ENCODE data around the gene PLEKHO2.

Gene PLEKHO2

DNA sequence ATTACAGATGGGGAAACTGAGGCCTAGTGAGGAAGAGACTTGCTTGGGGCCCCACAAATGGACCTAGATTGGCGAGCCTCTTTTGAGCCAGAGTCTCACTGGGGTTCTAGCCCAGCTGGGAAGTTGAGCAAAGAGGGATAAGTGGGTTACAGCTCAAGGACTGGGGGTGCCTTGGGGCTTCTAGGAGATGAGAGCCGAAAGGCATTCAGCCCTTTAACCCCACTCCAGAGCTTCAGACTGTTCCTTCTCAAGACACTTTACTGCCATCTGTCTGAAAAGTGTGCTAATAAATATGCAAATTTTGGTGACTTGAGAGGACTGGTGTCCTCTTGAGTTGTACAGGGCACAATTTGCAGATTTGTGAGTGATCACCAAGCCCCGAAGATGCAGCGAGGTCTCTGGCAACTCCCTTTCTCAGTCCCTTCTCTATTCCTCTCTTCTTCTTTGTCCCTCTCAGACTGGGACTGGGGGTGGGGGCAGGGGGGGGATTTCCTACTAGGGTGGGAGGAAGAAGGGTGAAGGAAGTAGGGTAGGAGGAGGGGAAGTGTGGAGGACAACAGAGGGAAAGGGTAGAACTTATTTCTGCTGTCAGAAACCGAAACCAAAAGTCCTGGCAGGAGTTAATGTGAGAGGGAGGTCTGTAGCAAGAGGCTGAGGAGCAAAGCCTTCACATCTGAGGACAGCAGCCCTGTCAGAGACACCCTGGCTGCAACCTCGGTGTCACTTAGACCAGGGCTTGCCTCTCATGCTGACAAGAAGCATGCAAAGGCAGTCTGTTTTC, 53.8 kb downstream of the PLEKHO2 start:
- DNase-seq: no peak

DNA sequence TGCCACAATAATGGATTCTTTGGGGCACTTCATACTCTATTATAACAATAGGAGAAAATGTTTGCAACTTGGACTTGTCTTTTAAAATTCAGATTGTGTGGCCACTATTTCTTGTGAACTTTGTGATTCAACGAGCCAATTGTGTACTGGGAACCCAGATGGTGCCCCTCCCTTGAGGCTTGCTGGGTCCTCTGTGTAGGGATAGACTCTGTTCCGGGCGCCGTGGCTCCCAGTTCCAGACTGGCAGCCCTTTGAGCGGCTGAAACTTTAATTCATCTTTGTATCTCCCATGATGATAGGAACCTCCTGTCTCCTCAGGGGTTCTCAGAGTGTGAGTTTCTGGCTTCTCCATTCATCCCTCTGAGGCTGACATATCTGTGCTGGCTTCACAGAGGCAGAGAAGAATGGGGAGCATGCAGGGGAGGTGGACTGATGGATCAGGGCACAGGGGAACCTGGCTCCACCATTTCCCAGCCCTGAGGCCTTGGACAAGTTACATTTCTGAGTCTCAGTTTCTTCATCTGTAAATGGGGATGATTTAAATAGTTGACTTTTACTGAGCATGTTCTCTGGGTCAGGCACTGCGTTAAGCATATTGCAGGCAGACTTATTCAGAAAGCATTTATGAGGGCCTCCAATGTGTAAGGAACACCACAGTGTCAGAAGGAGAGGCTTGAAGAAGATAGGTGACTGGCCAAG, 54.8 kb downstream of the PLEKHO2 start:
- DNase-seq: no peak

DNA sequence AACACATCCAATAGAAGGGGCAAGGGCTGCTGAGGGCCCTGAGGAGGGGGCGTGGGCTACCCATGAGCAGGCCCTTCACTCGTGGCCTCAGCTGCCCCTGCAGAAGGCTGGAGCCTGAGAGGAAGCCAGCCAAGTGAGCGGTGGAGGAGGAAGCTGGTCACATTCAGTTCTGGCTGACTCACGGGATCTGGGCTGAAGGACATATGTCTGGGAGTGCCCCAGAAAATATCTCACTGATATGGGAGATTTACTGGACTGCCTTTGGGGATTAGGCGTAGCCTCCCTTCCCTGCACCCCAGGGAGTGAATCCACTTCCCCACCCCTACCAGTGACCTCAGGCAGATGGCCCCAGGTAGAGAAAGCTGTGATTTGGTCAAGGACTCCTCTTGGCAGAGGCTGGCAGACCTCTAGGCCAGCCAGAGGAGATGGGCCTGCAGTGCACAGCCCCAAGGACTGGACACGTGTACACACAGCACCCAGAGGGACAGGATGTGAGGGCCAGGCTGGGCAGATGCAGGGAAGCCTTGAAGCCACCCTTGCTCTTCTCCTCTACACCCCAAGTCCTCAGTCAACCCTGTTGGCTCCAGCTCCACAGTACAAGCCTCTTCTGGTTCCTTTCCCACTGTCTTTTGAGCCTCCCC, 55.8 kb downstream of the PLEKHO2 start:
- no peak for DNase-seq

DNA sequence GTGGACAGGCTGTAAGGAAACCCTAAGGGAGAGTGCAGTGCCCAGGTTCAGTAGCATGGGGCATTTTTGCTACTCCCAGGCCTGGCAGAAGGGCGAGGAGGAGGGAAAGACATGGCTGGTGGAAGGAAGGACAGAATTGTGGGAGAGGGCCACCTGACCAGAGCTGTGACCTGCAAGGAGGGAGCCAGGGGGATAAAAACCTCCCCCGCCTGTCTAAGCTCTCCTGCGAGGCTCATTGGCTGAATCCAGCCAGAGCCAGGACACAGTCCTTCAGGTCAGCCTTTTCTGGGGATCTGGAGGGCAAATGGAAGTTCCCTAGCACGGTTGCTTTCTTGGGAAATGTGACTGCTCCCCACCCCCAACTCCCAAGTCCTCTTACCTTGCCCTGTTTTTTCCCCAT, 56.7 kb downstream of the PLEKHO2 start:
- DNase-seq: no peak

GRCh38 chr15:64901141-64901540, 59.4 kb downstream of the PLEKHO2 start:
- no peak for DNase-seq

- DNase-seq: no peak
Observed at GRCh38 chr15:64901914-64902313, 60.2 kb downstream of the PLEKHO2 start.

DNA sequence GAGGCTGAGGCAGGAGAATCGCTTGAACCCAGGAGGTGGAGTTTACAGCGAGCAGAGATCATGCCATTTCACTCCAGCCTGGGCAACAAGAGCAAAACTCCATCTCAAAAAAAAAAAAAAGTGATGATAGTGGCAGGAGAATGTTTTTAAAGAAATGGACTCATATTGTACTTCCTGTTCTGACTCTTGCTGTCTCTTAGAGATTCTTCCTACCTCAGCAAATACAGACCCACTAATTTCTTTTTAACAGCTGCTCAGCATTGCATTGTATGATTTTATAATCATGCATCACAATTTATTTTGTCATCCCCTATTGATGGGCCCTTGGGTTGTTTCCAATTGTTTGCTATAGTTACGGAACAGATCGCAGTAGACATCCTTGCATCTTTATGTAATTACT, 61.1 kb downstream of the PLEKHO2 start:
- no peak for DNase-seq

- DNase-seq: no peak
Observed at GRCh38 chr15:64903326-64903950, 61.7 kb downstream of the PLEKHO2 start.

GRCh38 chr15:64904189-64904588, 62.5 kb downstream of the PLEKHO2 start:
- no peak for DNase-seq

DNA sequence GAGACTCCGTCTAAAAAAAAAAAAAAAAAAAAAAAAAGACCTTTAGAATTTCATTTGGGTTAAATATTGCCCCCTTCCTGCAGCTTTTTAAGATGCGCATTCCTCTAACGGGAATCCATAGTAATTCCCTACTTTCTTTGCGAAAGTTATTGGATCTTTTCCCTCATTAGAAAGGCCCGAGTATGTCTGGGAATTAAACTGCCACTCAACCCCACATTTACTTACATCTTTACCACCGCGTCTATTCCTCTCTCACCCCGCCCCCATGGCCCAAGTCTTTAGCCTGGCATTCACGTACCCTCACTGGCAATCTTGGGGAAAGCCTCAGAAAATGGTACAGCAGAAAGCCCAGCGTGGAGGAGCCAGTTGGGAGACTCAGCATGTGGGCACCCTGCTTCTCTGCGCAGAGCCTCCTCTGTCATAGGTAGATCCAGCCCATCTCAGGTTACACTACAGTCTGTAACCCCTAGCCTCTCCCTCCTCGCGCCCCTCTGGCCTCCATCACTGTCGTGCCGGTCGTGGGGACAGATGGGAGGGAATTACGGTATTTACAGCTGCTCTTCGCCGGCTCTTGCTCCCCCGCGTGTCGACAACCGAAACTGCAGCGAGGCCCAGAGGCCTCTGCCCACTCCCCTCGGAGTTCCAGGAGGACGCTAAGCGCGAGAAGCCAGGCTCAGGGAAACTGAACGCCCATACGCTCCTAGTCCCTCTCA, 63.6 kb downstream of the PLEKHO2 start:
- DNase-seq: peak; percentile 50 to 61

GRCh38 chr15:64905941-64906340, 64.2 kb downstream of the PLEKHO2 start:
- DNase-seq: no peak

GRCh38 chr15:64906402-64906801, 64.7 kb downstream of the PLEKHO2 start:
- DNase-seq: no peak

DNA sequence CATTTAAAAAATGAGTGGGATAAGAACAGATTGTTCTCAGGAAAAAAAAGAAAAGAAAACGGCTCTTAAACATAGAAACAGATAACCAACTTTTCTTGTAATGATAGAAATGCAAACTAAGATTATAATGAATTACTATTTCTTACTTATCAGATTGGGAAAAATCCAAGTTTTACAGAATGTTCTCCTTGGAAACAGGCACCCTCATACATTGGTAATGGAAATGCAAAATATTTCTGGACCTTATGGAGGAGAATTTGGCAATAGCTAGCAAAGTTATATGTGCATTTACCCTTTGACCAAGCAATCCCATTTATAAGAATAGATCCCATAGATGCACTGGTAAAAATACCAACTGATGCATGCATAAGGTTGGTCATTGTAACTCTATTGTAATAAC, 66.3 kb downstream of the PLEKHO2 start:
- no peak for DNase-seq

DNA sequence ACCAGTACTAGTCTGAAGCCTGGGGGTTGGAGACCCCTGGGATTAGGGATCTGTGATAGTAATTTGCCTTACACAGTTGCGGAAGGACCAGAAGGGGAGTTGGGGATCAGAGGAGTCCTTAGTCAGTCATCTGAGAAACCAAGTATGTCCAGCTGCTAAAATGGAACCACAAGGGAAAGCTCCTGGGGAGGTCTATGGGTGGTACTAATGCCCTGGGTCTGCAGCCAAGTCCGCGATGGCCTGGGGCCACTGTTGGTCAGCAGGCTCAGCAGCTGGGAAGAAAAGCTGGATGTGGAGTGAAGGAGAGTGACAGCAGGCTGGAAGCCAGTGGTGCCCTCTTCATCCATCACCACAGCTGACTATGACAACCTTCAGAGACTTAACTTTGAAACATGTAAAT, 67.8 kb downstream of the PLEKHO2 start:
- DNase-seq: no peak

- peak; percentile 71 to 87 for DNase-seq
Observed at GRCh38 chr15:64911311-64912186, 69.8 kb downstream of the PLEKHO2 start, which contains the start of gene ANKDD1A. ANKDD1A (plus strand) TSS chr15:64911902; CDS start chr15:64911931, 29 bp downstream.

DNA sequence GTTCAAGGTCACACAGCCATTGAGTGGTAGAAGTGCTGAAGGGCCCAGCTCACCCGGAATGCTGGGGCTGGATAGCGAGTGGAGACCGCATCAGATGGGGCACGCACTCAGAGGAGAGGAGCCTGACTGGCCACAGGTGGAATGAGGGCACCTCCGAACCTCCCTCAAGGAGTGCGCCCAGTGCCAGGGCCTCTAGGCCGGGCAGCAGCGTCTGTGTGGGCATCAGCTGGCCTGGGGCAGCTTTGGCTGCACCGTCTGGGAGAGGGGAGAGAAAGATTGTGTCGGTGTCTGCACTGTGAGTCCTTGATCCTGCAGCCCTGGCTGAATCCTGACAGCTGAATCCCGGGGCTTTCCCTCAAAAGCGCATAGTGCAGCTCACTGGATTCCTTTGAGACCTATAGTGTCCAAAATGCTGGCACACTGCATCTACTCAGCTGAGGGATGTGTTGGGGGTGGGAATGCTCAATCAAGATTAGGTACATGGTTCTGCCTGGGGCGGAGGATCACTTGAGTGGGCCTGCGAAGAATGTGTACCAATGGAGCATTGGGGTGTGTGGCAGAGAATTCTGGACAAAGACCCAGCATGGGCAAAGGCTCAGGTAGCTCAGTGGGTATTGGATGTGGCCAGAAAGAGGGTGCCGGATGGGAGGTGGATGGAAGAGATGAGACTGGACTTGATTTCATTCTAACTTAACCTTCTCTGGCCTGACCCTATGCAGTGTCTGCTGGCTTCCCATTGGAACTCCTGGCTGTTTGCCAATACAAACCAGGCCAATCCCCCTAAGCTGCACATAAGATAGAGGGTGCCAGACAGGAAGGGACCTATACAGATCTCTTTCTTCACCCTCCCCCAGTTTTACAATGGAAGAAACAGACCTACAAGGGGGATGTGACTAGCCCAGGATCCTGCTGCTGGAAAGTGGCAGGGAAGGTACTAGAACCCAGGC, 70.9 kb downstream of the PLEKHO2 start:
- no peak for DNase-seq

DNA sequence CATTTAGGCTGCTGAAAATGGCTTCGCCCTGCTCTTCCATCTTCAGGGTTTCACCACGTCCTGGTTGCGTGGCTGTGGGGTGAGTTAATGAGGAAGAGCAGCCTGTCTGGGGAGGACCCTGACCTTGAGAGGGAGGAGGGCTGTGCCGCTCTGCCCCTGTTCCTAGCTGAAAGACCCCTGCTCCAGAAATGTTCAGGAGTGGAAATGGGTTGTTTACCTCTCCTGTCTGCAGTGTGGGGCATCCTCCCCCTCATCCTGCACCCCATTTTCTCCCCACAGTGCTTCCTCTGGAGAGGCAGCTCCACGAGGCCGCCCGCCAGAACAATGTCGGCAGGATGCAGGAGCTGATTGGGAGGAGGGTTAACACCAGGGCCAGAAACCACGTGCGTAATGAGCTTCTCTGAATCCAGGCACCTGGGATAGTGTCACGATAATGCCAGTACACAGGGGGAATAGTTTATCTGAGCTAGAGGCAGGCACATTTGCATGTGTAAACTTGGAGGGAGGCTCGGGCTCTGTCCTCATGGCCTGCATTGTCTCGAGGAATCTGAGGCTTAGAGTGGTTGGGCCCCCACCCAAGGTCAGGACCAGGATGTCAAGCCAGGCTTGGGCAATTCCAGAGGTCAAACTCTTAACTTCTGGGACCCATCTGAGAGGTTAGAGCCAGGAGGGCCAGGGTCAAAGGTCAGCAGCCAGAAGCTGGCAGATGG, 74.0 kb downstream of the PLEKHO2 start:
- no peak for DNase-seq

- no peak for DNase-seq
Observed at GRCh38 chr15:64916365-64916764, 74.7 kb downstream of the PLEKHO2 start.

DNA sequence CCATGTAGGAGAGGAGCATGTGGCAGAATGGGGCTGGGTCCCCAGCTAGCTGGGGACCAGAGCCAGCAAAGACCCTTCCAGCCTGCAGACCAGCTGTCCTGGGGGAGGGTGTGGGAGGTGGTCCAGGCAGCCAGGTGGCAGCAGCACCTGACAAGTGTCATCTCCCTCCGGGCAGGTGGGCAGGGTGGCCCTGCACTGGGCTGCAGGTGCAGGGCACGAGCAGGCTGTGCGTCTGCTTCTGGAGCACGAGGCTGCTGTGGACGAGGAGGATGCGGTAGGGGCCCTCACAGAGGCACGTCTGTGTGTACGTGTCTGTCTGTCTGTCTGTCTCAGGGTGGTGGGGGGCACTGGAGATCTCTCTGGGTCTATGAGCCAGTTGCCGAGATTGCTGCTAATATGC, 75.5 kb downstream of the PLEKHO2 start:
- no peak for DNase-seq
